C4-2B (cell line): ENCODE results near the gene TMPRSS2.

ENCODE experiments used
- CTCF ChIP-seq: fragments of 450-650 bp; conservative IDR thresholded peaks from 2 replicates; pipeline ENCODE4 v1.5.1; 2017; ENCODE audit warnings: mild to moderate bottlenecking
- ZFX ChIP-seq: fragments of 450-650 bp; IDR thresholded peaks from 2 replicates; pipeline ENCODE4 v1.6.1; 2017

- TF ChIP-seq CTCF, result no peak
- TF ChIP-seq ZFX, result no peak
Measured at GRCh38 chr21:41504030-41504429, 3.9 kb downstream of the TMPRSS2 start.
